ENCODE measurements around the gene SMIM35.

The SMIM35 gene

DNA sequence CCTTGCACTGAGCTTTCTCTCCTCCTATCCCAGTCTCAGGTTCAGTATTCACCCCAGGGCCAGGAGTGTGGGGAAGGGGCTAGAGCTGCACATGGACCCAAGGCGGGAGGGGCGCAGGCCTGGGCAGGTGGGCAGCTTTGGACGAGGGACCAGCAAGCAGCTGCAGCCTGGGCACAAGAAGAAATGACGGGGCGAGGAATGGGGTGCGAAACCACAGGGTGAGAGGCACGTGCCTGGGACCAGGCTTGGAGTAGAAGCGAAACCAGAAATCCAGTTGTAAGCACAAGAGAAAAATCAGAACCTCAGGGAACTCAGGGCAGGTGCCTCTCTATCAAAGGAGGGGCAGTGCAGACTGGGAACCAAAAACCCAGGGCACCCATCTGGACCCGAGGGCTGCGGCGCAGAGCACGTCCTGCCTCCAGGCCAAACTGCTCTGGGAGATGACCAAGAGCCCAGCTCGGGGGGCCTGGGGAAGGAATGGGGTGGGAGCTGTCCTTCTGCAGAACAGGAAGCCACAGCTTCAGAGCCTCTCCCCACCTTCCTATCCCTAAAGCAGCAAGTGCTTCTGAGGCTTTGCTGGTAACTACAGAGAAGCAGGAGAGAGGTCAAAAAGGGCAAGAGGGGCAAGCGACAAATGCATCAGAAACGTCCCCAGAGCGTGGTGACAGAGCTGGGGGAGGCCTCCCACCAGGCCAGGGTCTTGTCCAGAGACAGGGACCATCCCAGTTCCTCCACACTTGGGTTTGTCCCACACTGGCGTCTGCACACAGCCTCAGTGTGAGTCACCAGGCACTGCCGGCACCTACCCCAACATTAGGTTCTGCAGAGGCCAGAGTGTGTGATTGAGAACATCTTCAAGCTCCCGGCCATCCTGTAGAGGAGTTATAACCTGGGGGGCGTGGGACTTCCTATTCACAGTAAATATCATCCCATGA lies 28.2 kb downstream of the SMIM35 start:
- DNase-seq (ENCODE audit: low spot score) = no peak
- no peak for FAIRE-seq

DNA sequence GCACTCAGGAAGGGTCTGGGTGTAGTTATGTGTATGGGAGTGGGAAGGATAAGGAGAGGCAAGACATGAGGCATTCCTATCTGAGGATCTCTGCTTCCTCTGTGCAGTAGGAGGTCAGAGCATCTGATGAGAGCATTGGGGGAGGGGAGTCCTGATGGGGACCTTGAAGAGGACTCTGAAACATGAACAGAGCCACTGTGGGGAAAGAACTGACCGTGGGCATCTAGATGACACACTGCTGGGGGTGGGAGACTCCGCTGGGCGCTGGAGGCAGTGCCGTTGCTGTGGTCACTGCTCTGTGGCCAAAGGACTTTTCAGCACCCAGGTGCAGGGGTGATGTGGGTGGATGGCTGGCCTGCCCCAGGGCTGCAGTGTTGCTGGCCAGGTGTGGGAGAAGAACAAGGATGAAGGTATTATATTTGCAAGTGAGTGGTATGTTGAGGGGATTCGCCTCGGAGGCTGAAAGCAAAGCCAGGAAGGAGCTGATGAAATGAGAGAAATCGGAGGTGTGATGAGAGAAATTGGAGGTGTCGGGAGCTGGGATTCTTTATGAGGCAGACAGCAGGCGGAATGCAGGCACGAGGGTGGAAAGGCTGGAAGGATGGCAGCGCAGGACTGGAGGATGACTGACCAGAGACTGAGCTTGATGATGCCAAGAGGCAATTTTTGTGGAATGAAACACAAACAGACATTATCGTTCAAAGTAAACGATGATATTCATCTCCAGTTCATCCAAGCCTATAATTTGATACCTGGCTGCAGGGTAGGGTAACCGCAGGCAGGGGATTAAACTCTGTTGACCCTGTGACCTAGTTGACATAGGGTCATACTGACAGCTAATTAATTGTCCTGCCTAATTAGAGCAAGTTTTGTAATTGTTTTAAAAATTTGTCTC lies 29.3 kb downstream of the SMIM35 start:
- FAIRE-seq (no peak), DNase-seq (ENCODE audit: low spot score) (no peak)

DNA sequence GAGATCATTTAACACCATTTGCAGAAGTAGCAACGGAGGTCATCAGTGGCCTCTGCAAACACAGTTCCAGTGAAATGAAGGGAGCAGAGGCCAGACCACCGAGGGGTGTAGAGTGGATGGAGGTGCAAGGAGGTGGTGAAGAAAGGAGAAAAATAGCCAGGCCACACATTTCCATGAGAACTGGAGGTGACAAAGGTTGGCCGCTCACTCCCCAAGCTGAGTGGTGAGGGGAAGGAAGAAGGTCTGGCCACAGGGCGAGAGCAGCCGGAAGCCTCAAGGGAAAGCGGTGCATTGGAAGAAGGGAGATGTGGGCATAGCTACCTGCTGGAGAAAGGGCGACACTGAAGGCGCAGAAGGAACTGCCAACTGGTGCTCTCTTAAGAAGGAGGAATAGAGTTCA lies 30.0 kb downstream of the SMIM35 start:
- FAIRE-seq = no peak
- no peak for DNase-seq (ENCODE audit: low spot score)

DNA sequence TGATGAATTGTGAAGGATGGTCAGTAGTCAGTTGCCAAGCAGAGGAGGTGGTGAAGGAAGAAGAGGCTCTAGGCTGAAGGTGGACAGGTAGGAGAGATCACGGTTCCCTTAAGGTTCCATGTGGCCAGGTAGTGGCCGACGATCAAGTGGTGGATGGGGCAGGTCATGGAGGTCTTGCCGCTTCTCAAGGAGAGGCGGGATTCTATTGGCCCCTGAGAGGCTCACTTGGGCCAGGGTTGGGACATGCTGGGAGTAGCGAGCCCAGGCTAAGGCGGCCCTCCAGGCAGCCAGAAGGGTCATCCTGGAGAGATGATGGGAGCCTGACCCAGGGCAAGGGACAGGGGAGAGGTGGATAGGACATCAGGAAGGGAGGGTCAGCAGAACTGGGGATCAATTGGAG lies 30.8 kb downstream of the SMIM35 start:
- FAIRE-seq (no peak), DNase-seq (ENCODE audit: low spot score) (no peak)

DNA sequence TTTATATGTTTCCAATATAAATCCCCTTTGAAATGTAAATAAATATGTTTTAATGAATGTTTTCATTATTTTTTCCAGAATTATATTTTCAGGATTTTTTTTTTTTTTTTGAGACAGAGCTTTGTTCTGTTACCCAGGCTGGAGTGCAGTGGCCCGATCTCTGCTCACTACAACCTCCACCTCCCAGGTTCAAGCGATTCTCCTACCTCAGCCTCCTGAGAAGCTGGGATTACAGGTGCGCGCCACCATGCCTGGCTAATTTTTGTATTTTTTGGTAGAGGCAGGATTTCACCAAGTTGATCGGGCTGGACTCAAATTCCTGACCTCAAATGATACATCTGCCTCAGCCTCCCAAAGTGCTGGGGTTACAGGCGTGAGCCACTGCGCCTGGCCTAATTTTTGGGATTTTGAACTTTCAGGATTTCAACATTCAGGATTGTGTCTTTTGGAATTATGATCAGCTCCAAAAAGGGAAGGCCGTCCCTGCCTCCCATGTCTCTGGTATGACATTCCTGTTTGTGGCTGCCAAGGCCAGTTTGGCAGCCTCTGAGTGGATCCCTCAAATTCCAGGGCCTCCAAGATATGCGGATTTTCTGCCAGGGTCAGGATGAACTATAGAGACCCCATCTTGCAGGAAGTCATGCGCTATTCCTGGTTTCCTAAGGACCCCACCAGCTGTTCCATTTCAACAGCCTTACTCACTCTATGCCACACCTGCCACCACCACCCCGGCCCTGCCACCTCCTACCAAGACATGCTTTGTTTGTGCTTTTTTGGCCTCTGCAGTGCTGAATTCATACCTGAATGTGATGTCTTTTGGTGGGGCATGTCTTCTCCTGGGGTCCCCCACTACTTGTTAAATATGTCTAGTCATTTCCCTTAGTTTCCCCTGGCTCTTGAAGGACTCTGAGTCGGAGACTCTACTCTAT lies 31.8 kb downstream of the SMIM35 start:
- no peak for DNase-seq (ENCODE audit: low spot score)

DNA sequence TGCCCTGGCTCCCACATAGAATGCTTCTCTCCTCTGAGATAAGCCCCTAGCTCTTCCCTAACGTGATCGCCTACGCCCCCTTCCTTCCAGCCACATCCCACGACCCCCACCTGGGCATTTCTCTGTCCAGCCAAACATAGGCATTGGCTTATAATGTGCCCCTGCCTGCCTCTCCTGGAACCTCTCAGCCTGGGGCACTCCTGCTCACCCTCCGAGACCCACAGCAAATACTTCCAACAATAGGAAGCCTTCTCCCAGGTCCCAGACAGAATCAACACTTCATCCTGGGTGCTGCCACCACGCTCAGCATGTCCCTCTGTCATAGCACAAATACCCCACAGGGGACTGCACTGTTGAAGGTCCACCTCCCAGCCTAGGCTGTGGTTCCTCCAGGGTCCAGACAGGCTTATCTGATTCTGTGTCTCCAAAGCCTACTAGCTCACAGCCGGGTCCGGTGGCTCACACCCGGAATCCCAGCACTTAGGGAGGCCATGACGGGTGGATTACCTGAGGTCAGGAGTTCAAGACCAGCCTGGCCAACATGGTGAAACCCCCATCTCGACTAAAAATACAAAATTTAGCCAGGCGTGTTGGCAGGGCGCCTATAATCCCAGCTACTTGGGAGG lies 34.1 kb downstream of the SMIM35 start:
- FAIRE-seq (no peak), DNase-seq (ENCODE audit: low spot score) (no peak)

More for the DNA sequence above, 31.8 kb downstream of the SMIM35 start:
- no peak for FAIRE-seq

DNA sequence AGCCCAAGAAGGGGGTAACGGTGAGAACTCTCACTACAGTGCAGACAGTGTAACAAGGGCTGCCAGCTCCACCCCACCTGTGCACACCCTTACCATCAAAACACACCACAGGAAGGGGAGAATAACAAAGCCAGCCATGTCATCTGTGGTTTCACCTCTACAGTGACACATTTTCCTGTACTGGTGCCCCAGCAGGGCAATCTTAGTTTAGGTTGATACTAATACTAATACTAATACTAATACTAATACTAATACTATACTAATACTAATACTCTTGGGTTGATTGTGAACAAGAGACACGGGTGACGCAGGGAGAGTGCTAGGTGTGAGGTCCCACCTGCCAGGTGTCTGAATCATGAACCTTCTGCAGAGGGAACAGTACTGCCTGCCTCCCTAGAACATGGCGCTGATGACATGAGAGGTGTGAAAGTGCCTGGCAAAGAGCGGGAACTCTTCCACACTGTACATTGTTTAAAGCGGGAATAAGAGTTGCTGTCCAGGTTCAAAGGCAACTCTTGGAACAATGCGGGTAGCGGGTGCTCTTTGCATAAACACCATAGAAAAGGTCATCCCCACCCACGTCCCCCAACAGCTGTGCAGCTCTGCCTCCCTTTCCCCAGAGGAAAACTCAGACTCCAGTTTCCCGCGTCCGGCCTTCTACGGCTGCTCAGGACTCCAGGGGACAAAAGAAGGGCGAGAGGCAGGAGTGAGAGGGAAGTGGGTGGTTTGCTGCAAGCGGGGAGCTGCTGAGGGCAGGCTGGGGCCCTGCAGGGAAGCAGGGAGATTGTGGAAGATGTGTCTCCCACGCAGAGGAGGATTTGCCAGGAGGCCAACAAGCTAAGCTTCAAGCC lies 34.9 kb downstream of the SMIM35 start:
- FAIRE-seq (no peak), DNase-seq (ENCODE audit: low spot score) (no peak)

DNA sequence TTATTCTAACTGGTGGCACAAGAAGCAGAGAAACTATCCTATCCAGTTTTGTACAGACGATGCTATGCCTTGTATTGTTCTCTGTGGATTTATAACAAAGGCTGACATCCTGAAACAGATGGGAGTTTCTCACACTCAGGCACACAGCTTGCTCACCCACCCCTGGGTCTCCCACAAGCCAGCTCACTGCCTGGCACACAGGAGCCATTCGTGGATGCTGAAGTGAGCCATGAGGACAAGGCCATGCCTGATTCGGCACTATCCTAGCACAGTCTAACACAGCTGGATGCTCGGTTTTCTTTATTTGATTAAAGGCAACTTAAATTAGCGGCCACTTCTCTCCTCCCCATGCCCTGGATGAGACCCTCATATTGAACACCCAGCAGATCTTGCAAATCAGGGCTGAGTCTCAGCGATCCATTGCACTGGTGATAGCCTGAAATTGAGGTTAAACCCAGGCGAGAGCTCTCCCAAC lies 35.6 kb downstream of the SMIM35 start:
- no peak for FAIRE-seq
- no peak for DNase-seq (ENCODE audit: low spot score)

DNA sequence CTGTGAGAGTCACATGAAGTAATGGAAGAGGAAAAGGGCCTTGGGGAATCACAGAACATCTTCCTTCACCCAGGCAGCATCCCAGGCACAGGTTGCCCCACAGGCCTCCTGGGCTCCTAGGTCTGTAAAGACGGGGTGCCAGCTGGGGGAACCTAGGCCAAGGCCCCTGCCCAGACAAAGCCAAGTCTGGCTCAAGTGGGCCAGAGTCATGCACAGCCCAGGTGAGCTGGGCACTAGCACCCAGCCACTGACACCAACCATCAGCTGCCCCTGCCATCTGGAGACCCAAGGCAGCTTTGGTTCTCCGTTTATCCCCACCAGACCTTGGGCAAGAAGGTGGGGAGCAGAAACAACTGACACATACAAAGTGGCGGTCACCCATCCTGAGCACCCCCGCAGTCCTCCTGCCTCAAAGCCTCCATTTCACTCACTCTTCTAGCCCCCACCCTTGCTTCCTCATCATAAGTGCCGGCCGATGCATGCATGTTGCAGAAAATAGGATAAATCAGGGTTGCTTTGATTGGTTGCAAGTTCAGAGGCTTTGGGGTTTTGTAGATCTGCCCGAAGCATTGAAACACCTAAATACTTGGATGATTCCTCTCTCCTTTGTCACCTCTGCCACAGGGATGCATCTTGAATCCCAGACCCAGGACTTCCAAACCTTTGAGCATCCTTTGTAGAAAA lies 36.4 kb downstream of the SMIM35 start:
- FAIRE-seq = no peak
- DNase-seq (ENCODE audit: low spot score) = no peak

DNA sequence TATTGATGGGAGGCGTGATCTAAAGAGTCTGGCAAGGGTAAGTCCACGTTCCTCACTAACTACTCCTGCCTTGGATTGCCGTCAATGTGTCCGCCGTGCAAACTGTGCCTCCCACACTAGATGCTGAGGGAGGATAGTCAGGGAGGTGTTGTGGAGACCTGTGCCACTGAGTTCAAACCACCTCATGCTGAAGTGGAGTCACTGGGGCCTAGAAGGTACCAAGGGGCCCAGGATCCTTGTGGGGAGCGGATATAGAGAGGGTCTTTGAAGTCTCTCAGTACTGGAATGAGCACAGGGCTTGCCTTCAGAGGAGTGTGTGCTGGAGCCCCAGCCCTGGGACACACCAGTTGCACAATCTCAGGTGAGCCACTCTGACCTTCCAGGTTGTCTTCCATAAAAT lies 37.0 kb downstream of the SMIM35 start:
- no peak for FAIRE-seq

DNA sequence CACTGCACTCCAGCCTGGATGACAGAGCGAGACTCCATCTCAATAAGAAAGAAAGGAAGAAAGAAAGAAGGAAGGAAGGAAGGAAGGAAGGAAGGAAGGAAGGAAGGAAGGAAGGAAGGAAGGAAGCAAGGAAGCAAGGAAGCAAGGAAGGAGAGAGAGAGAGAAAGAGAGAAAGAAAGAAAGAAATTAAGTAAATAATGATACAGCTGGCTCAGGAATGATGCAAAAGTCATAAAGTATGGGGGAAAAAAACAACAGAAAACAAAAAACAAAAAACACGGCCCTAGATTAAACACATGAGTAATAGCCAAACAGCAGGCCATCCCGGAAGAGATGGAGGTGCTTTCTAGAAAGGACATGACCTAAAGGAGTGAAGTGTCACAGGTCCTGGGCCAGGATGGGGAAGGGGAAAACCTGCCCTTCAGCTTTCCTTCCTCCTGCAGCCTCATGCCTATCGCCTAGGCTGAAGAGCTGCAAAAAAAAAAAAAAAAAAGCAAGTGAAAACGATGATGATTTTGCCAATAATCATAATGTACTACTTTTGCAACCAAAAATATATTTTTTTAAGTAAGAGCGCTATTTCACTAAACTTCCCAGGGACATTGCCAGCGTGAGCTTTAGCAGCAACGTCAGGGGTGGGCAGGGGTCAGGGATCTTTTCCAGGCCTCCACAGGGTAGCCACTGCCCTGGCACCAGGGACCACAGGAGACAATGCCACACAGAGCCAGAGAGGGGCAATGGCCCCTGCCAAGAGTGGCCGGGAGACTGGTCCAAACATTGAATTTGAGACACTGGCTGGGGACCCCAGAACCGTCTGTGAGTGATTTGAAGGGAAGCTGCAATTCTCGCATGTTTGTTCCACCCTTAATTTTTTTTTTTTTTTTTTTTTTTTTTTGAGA lies 38.0 kb downstream of the SMIM35 start:
- no peak for FAIRE-seq
- no peak for DNase-seq (ENCODE audit: low spot score)

More for the DNA sequence above, 37.0 kb downstream of the SMIM35 start:
- DNase-seq (ENCODE audit: low spot score) = no peak

DNA sequence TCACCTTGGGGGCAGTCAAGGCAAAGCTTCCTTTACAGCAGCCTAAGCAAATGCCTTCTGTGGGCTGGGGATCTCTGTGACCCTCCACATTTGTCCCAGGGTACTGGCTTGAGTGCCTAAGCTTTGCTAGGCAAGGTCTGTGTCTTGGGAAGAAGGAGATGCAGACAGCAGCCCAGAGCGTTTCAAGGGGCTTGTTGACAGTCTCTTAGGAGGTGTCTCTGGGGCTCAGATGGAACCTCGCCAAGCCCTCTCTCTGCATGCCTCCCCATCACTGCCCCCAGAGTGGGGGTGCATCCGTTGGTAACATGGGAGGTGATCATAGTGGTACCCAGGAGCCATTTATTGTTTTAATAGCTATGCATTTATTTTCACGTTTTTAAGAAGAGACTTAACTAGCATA lies 39.0 kb downstream of the SMIM35 start:
- no peak for FAIRE-seq
- DNase-seq (ENCODE audit: low spot score) = no peak

DNA sequence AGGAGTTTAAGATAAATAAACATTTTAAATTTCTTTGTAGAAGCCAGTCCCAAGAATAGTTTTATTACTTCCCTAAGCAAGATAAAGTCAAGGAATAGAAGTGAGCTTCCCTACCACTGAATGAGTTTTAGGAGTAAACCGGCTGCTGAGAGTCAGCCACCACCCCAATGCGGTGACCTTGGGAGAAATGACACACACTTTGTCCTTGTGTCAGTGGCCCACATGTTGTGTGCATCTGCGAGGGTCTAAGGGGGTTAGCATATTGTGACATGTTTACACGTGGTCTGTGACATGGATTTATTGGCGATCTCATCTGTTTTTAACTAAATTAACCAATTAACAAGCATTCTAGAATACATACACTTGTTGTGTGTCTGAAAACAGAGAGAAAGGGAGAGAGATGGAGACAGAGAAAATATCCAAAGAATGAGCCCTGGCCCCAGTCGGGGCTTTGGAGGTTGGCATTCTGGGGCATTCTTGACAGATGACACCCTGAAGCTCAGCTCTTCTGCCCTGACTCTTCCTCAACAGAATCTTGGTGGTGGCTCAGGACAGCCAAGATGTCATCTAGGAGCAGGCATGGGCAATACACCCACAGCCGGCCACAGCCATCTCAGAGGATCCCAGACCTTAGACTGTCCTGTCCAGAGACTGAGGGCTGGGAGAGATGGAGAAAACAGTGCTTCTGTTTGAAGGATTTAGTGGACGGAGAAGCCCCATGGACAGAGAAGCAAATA lies 39.6 kb downstream of the SMIM35 start:
- FAIRE-seq (no peak), DNase-seq (ENCODE audit: low spot score) (no peak)

DNA sequence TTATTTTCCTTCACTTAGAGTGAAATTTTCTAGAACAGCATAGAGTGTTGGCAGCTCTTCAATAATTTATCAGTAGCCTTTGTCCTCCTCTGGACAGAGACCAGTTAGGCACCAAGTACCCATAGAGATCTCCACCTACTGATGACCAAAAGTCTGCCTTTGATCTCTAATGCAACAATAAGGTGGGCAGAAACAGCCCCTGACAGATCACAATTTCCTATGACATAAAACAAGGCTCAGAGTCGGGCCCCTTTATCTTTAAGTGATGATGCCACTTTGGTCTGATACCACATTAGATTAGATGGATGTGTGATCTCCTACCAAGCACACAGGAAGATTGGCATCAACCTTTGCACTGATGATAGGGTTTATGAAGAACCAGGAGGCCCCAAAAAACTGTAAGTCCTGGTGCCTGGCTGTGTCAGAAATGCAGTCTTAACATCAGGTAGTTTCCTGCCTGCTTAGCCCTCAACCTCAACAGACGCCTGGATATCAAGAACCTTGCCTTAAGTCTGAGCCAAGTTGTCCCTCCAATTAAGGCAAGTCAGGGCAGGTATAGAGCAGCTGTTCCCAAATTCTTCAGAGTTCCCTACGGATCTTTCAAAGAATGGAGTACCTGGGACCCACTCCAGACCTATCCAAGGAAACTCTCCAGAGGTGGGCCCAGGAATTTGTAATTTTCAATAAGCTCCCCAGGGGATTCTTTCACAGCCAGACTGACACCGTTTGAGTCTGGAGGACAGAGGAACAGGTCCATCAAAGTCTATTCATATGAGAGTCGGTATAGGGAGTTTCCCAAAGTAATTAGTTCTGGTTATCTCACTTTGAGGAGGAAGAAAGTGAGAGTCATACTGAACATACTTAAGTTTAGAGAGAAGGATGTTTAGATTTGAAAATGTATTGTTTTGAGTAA lies 40.5 kb downstream of the SMIM35 start:
- DNase-seq (ENCODE audit: low spot score) (no peak), FAIRE-seq (no peak)

DNA sequence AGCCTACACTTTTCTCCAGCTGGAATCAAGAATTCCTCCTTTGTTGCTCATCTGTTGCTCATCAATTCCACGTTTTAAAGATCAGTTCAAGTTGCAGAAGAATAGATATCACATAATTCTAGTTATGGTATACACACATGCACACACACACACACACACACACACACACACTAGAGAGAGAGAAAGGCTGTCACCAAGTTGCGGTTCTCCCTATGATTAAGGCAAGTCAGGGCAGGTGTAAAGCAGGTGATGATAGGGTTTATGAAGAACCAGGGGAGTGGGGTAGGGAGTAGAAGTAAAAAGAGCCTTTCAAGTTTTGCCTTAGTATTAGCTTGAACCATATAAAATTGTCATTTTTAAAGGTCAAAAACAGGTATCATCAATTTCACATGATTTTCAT lies 41.6 kb downstream of the SMIM35 start:
- DNase-seq (ENCODE audit: low spot score) = no peak
- no peak for FAIRE-seq

DNA sequence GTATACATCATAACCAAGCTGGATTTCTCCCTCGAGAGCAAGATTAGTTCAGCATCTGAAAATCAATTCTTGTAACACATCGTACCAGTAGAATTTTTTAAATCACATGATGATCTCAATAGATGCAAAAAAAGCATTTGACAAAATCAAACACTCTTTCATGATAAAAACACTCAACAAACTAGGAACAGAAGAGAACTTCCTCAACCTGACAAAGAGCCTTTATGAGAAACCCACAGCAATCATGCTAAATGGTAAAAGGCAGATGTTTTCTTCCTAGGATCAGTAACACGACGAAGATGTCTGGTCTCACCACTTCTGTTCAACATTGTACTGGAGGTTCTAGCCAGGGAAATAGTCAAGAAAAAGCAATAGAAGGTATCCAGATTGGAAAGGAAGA lies 44.0 kb downstream of the SMIM35 start:
- FAIRE-seq = no peak
- no peak for DNase-seq (ENCODE audit: low spot score)

Measured in RCC 7860 (cell line).